Hippocampal formation (tissue), 2 donors: Measurements from ENCODE around the gene UPF3B.
"Not testable (repeated sequence)": the region's sequence is repeated elsewhere in the genome, so short reads cannot be mapped to it uniquely, and the experiment has no call there.

Source experiments
- DNase-seq, 2 donors: peaks; one replicate each; lab custom pipeline; 2025; lab: John Stamatoyannopoulos, UW

The UPF3B gene

GRCh38 chrX:119824221-119824620 lies 28.5 kb downstream of the UPF3B start:
- DNase-seq, result not testable (repeated sequence)

DNA sequence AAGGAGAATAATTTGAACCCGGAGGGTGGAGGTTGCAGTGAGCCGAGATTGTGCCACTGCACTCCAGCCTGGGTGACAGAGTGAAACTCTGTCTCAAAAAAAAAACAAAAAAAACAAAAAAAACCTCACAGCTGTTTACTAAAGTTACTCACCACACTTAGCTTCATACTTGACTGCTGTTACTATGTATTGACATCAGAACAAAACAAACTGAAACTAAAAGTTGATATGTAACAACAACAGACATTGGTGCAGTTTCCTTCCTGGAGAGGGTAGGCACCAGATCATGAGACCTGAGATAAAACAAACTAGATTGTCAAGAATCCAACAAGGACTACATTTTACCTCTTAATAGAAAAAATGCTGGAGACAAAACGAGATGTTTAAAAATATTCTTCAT lies 31.1 kb downstream of the UPF3B start:
- not testable (repeated sequence) for DNase-seq

DNA sequence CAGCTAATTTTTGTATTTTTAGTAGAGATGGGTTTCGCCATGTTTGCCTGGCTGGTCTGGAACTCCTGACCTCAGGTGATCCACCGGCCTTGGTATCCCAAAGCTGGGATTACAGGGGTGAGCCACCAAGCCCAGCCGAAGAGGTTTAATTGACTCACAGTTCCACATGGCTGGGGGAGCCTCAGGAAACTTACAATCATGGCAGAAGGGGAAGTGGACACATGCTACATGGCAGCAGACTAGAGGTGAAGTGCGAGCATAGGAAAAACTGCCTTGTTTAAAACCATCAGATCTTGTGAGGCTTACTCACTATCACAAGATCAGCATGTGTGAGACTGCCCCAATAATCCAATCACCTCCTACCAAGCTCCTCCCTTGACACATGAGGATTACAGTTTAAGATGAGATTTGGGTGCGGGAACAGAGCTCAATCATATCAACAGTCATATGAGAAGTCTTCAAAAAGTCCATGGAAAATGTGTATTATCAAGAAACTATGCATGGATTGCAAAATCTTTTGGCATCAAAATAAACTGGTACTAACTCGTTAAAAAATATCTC lies 35.6 kb downstream of the UPF3B start:
- no peak for DNase-seq

GRCh38 chrX:119816300-119816699 lies 36.5 kb downstream of the UPF3B start:
- no peak for DNase-seq

- DNase-seq, result no peak
Measured at GRCh38 chrX:119809185-119809666, 43.5 kb downstream of the UPF3B start.

GRCh38 chrX:119808461-119808860 lies 44.3 kb downstream of the UPF3B start:
- not testable (repeated sequence) for DNase-seq

DNA sequence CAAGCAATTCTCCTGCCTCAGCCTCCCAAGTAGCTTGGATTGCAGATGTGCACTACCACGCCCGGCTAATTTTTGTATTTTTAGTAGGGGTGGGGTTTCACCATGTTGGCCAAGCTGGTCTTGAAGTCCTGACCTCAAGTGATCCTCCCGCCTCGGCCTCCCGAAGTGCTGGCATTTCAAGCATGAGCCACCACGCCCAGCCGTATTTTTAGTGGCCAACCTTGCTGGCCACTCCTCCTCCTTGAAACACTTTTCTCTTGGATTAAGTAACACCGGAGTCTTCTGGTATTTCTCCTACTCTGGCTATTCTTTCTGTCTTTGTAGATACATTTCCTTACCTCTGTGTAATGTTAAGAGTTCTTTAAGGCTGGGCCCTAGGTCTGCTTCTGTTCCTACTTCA lies 50.2 kb downstream of the UPF3B start:
- no peak for DNase-seq

- DNase-seq, result no peak
Measured at GRCh38 chrX:119801253-119802221, 51.2 kb downstream of the UPF3B start.

DNA sequence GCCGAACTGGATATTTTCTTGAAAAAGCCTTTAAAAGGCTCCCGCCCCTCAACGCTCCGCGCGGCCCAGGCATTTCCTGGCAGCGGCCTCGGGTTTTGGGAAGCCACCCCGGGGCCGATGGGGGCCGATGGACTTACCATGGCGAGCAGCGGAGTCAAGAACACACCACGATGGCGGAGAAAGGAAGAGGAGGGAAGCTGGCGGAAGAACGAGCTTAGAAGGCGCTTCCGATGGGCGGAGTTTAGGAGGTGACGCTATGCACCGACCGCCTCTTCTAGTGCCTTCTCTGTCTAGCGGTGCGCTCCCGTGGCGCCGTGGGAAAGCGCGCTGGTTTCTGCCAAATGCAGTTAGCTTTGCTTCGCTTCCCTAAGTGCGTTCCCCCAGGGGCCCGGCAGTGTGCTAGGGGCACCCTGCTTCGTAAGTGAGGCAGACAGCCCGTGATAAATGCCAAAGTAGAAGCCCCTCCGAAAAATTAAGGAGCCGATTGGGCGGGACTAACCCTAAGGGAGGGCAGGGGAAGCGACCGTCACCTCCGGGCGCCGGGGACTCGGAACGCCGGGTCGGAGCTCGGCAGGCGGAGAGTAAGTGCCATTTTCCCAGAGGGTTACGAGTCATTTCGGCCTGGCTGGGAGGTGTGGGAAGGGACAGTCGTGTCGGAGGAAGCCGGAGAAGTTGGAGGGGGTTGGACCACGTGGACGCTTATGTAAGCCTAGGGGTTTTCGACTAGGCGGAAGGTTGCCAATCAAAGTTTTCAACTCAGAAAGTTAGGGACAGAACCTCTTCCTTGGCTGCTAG lies 61.1 kb downstream of the UPF3B start, which contains the start of gene RPL39:
TSS of gene RPL39 (minus strand) at position 194 of the 795 bp plus-strand sequence. CDS start at position 140, 54 bp downstream.
- peak; percentile 73 to 82 for DNase-seq

DNA sequence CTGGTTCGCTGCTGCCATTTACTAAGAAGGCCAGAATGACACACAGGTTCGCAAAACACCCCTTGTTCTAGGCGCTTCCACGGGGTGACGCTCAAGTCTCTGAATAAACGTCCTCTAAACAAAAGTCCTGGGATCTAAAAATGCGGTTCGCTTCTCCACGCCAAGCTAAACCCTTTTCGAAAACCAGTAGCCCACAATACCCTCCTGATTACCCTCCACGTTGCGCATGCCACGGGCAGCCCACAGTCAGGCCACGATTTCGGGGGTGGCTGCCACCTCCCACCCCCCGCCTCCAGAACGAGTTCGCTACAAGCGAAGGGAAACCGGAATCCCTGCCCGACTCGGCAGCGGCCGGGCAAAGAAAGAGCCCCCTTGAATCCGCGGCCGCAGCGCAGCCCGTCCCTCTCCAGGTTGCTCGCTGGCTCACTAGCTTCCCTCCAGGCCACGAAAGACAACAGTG lies 61.8 kb downstream of the UPF3B start:
- DNase-seq, result peak in 1 of 2 donors; percentile 6

GRCh38 chrX:119784747-119785446 lies 67.9 kb downstream of the UPF3B start:
- DNase-seq, result no peak
